T-cell (primary cell): Measurements from ENCODE around the gene P2RY13. TPM values are rescaled to one million over a fixed set of nuclear protein-coding genes. Genes with fewer than 3 reads are reported as not detected.

Experiments
- ATAC-seq, 4 experiments: fragments of 200-7000 bp in 3 of 4; fragments of 150-1000 bp in 1 of 4; cut with Tn5 transposase; replicated peaks in 1 of 4; 1 replicate in 3 of 4; 2 replicates in 1 of 4; pipeline ENCODE4 v1.10.0; 2021; ENCODE audit warnings: moderate library complexity in 3 of 4, mild to moderate bottlenecking in 2 of 4, moderate number of reproducible peaks in 1 of 4
- CTCF ChIA-PET, 2 donors: fragments of 300-600 bp; sonication (Branson Sonifier 250); formaldehyde crosslinking; loops; one replicate each; lab custom pipeline; 2022; ENCODE audit warnings: antibody characterized with exemption in 2 of 2; lab: Charles Lee
- POLR2A ChIA-PET, 2 donors: fragments of 300-600 bp; sonication (Branson Sonifier 250); formaldehyde crosslinking; loops; one replicate each; lab custom pipeline; 2022; ENCODE audit warnings: antibody characterized with exemption in 2 of 2; lab: Charles Lee
- DNase-seq, 35 experiments: peaks; one replicate each; pipeline versions ENCODE4 v3.0.0 to v3.0.0-alpha.2; 2013 to 2023
- H3K27ac ChIP-seq: one replicate; pipeline ENCODE4 v1.5.1; 2013; ENCODE audit warnings: low read length
- H3K27me3 ChIP-seq, 2 experiments: replicated peaks in 1 of 2; 1 replicate in 1 of 2; 2 replicates in 1 of 2; pipeline versions ENCODE4 v1.6.1 to v1.7.0; 2013; ENCODE audit warnings: low read length in 1 of 2, mixed read lengths in 1 of 2; ENCODE audit not compliant: control insufficient read depth in 2 of 2, insufficient read depth in 2 of 2; ENCODE audit errors: extremely low read depth in 1 of 2
- H3K36me3 ChIP-seq, 2 donors: 1 replicate in 1 of 2; 2 replicates in 1 of 2; pipeline versions ENCODE4 v1.6.1 to v1.7.0; 2013; ENCODE audit warnings: low read length in 1 of 2; ENCODE audit not compliant: control insufficient read depth in 2 of 2, insufficient read depth in 1 of 2; ENCODE audit errors: extremely low read depth in 1 of 2
- H3K4me1 ChIP-seq, 2 experiments: 1 replicate in 1 of 2; 2 replicates in 1 of 2; pipeline versions ENCODE4 v1.6.1 to v1.7.0; 2013; ENCODE audit warnings: low read length in 2 of 2, mixed read lengths in 1 of 2; ENCODE audit not compliant: insufficient read depth in 2 of 2, control insufficient read depth in 1 of 2; ENCODE audit errors: extremely low read depth in 1 of 2
- H3K4me3 ChIP-seq, 2 donors: 1 replicate in 1 of 2; 2 replicates in 1 of 2; pipeline versions ENCODE4 v1.5.1 to v1.7.0; 2013; ENCODE audit warnings: mild to moderate bottlenecking in 2 of 2, low read length in 1 of 2, moderate library complexity in 1 of 2; ENCODE audit not compliant: control insufficient read depth in 1 of 2; ENCODE audit errors: extremely low read depth in 1 of 2
- H3K9me3 ChIP-seq: 2 replicates; pipeline ENCODE4 v1.7.0; 2013
- H3K27ac Mint-ChIP-seq, 2 donors: one replicate each; pipeline ENCODE4 v1.8.0; 2020 to 2021; ENCODE audit warnings: mild to moderate bottlenecking in 2 of 2, mixed read lengths in 2 of 2
- H3K27me3 Mint-ChIP-seq, 2 donors: one replicate each; pipeline ENCODE4 v1.8.0; 2021 to 2022; ENCODE audit warnings: mixed read lengths in 2 of 2
- H3K36me3 Mint-ChIP-seq: one replicate; pipeline ENCODE4 v1.8.0; 2021; ENCODE audit warnings: mixed read lengths
- H3K4me1 Mint-ChIP-seq, 3 donors: one replicate each; pipeline ENCODE4 v1.8.0; 2020 to 2022; ENCODE audit warnings: mixed read lengths in 3 of 3, mild to moderate bottlenecking in 1 of 3
- H3K4me3 Mint-ChIP-seq, 3 donors: one replicate each; pipeline ENCODE4 v1.8.0; 2020 to 2022; ENCODE audit warnings: mild to moderate bottlenecking in 3 of 3, mixed read lengths in 3 of 3, moderate library complexity in 3 of 3
- H3K9me3 Mint-ChIP-seq, 3 donors: one replicate each; pipeline ENCODE4 v1.8.0; 2020 to 2022; ENCODE audit warnings: mixed read lengths in 3 of 3
- WGBS: methylation state at CpG from one replicate; pipeline ENCODE4 v1.1.5; 2013; ENCODE audit warnings: missing lambda C conversion rate; ENCODE audit not compliant: insufficient coverage; 5-methylcytosine and 5-hydroxymethylcytosine counted together
- total RNA-seq, 35 experiments: library from RNA in 6 of 35; stranded (reverse) in 6 of 35; fragments of 120-200 nt in 1 of 35; gene quantifications; one replicate each; pipeline versions ENCODE4 v1.2.1 to v1.2.4 and lab custom pipeline; 2013 to 2026

The P2RY13 gene
- total RNA-seq, 5 donors from 2014 or later (not counting 1 experiment from before 2014, with no cell fraction given): not detected

GRCh38 chr3:151283907-151284461 is 45.4 kb downstream of the P2RY13 start:
- ATAC-seq: peak in 2 of 4 experiments; percentile 30 to 31
- peak overlapping the region; percentile 67 to 71 for H3K27ac Mint-ChIP-seq
- H3K4me3 Mint-ChIP-seq: no peak overlapping the region
- Histone ChIP-seq H3K4me3 (no peak overlapping the region), H3K36me3 (no peaks in the 10 kb centered on the region), H3K4me1 (peaks cover 0 to 19% of the 10 kb centered on the region in 2 experiments), H3K27ac (peak overlapping the region; percentile 4), H3K27me3 (no peaks in the 10 kb centered on the region), H3K9me3 (no peaks in the 10 kb centered on the region)
- POLR2A ChIA-PET: interaction anchor here (0.6 kb wide), 2 partner anchors 22 to 1059 kb away, joined by 3 to 6 read pairs; no protein-coding TSS in a partner anchor
- CTCF ChIA-PET: interaction anchor here (0.5 to 2.1 kb wide), 10 partner anchors 9 to 121 kb away, joined by 3 to 12 read pairs (median 4); no protein-coding TSS in a partner anchor
- H3K4me1 Mint-ChIP-seq: peaks cover 3 to 23% (median 21%) of the 10 kb centered on the region in 3 donors
- WGBS: no CpG with 5 or more reads among the region's 5 CpGs
- H3K27me3 Mint-ChIP-seq: no peaks in the 10 kb centered on the region
- H3K36me3 Mint-ChIP-seq: no peaks in the 10 kb centered on the region
- no peak for DNase-seq
- H3K9me3 Mint-ChIP-seq: no peaks in the 10 kb centered on the region

DNA sequence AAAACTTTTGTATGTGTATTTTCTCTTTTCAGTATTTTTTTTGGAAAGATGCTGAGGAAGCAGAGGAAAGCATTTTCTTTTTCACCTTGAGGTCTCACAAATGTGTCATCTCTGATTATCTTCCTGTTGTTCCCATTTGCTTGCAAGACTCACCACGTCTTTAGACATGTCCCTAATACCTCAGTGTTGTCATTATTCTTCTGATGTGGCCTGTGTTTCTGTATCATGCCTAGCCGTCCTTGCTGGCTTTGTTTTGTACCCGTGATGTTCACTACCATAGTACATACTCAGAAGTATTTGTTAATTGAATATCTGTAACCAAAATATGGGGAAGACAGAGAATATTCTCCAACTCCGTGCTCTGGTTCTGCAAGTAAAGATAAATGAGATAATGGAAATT is 46.0 kb downstream of the P2RY13 start:
- Histone ChIP-seq H3K27ac (peak overlapping the region; percentile 4), H3K36me3 (no peaks in the 10 kb centered on the region), H3K27me3 (no peaks in the 10 kb centered on the region), H3K4me1 (peaks cover 0 to 25% of the 10 kb centered on the region in 2 experiments), H3K9me3 (no peaks in the 10 kb centered on the region), H3K4me3 (no peak overlapping the region)
- no peaks in the 10 kb centered on the region for H3K9me3 Mint-ChIP-seq
- H3K4me1 Mint-ChIP-seq: peaks cover 8 to 29% (median 27%) of the 10 kb centered on the region in 3 donors
- H3K27me3 Mint-ChIP-seq: no peaks in the 10 kb centered on the region
- no peaks in the 10 kb centered on the region for H3K36me3 Mint-ChIP-seq
- H3K27ac Mint-ChIP-seq: peak overlapping the region; percentile 66 to 79
- POLR2A ChIA-PET: no interaction called here
- H3K4me3 Mint-ChIP-seq: no peak overlapping the region
- CTCF ChIA-PET: interaction anchor here (1.0 to 2.2 kb wide), 5 partner anchors 55 to 130 kb away, joined by 3 to 25 read pairs (median 12); no protein-coding TSS in a partner anchor
- WGBS: no CpG with 5 or more reads among the region's 4 CpGs
- DNase-seq (peak in 1 of 35 experiments; percentile 16), ATAC-seq (peak in 1 of 4 experiments; percentile 65)

GRCh38 chr3:151282921-151283320 is 46.4 kb downstream of the P2RY13 start:
- POLR2A ChIA-PET: no interaction called here
- Histone ChIP-seq H3K36me3 (no peaks in the 10 kb centered on the region), H3K4me3 (no peak overlapping the region), H3K27me3 (no peaks in the 10 kb centered on the region), H3K4me1 (peaks cover 0 to 30% of the 10 kb centered on the region in 2 experiments), H3K9me3 (no peaks in the 10 kb centered on the region), H3K27ac (no peak overlapping the region)
- H3K27me3 Mint-ChIP-seq: no peaks in the 10 kb centered on the region
- ATAC-seq (peak; percentile 49 to 69 (median 66)), DNase-seq (peak in 2 of 35 experiments; percentile 13 to 80)
- CTCF ChIA-PET: interaction anchor here (0.6 to 3.0 kb wide), 21 partner anchors 13 to 1049 kb away, joined by 3 to 25 read pairs (median 3); partner anchors contain the start of gene GPR171 (in 1 of the 2)
- H3K4me1 Mint-ChIP-seq: peaks cover 13 to 34% (median 32%) of the 10 kb centered on the region in 3 donors
- H3K4me3 Mint-ChIP-seq: no peak overlapping the region
- H3K36me3 Mint-ChIP-seq: no peaks in the 10 kb centered on the region
- WGBS: 0% methylated on average over 1 of the region's 1 CpG
- peak overlapping the region in 1 of 2 donors; percentile 66 for H3K27ac Mint-ChIP-seq
- no peaks in the 10 kb centered on the region for H3K9me3 Mint-ChIP-seq

DNA sequence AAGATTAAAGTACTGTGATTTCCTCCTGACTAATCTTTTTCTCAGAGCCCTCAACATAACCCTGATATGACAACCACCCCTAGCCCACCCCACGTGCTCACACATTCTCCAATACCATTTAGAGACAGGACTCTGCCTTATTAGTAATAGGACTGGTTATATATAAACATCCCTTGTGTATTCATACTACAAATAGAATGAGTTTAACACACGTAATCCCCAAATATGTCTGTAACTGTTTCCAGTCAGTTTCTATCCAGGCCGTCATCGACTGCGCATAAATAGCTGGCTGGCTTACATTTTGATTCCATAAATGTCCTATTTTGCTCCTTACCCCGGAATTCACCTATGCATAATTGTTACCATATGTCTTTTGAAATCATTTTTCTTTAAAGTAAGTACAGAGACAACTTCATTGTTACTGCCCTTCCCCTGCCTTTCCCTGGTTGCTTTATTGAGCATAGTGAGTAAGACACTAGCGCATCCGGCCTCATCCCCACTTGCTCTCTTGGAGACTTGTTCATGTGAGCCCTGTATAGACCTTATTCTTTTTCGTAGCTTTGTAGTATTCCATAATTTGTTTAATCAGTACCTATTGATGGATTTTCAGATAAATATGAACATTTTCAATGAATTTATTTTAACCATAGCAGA is 47.6 kb downstream of the P2RY13 start:
- WGBS: no CpG with 5 or more reads among the region's 9 CpGs
- no peak overlapping the region for H3K4me3 Mint-ChIP-seq
- POLR2A ChIA-PET: interaction anchor here (0.6 kb wide), 3 partner anchors 11 to 849 kb away, joined by 4 to 10 read pairs (median 9); no protein-coding TSS in a partner anchor

GRCh38 chr3:151278230-151278629 is 51.1 kb downstream of the P2RY13 start, which contains the start of gene P2RY14:
Gene P2RY14, minus strand, starts transcription at chr3:151278542. Its CDS starts 64,226 bp downstream, at chr3:151214316.
- Mint-ChIP-seq H3K27me3 (no peaks in the 10 kb centered on the region), H3K36me3 (peaks cover 3% of the 10 kb centered on the region), H3K4me1 (peaks cover 40 to 52% (median 51%) of the 10 kb centered on the region in 3 donors), H3K9me3 (no peaks in the 10 kb centered on the region), H3K4me3 (peak within 1 kb of the TSS in 1 of 3 donors; percentile 13), H3K27ac (peak within 1 kb of the TSS; percentile 89 to 94)
- H3K4me3 ChIP-seq: no peak within 1 kb of the TSS
- no CpG with 5 or more reads among the region's 4 CpGs for WGBS
- H3K36me3 ChIP-seq: no peaks in the 10 kb centered on the region
- H3K27ac ChIP-seq: peak within 1 kb of the TSS; percentile 66
- ATAC-seq (peak in 3 of 4 experiments; percentile 38 to 45 (median 41)), DNase-seq (peak in 1 of 35 experiments; percentile 26)
- POLR2A ChIA-PET: interaction anchor here (0.6 to 1.3 kb wide), 3 partner anchors 10 to 51 kb away, joined by 3 to 4 read pairs (median 4); no protein-coding TSS in a partner anchor
- H3K4me1 ChIP-seq: peaks cover 14 to 39% of the 10 kb centered on the region in 2 experiments
- H3K27me3 ChIP-seq: no peaks in the 10 kb centered on the region
- CTCF ChIA-PET: interaction anchor here (0.6 to 4.6 kb wide), 20 partner anchors 9 to 1925 kb away, joined by 3 to 37 read pairs (median 4); partner anchors contain the start of gene GPR171 (in 1 of the 2)
- no peaks in the 10 kb centered on the region for H3K9me3 ChIP-seq

More for the DNA sequence above, 47.6 kb downstream of the P2RY13 start:
- H3K4me3 ChIP-seq: no peak overlapping the region
- H3K27me3 ChIP-seq: no peaks in the 10 kb centered on the region
- Mint-ChIP-seq H3K36me3 (no peaks in the 10 kb centered on the region), H3K27ac (no peak overlapping the region), H3K4me1 (peaks cover 18 to 39% (median 39%) of the 10 kb centered on the region in 3 donors), H3K27me3 (no peaks in the 10 kb centered on the region), H3K9me3 (no peaks in the 10 kb centered on the region)
- ATAC-seq (no peak), DNase-seq (no peak)
- H3K4me1 ChIP-seq: peaks cover 3 to 36% of the 10 kb centered on the region in 2 experiments
- no peaks in the 10 kb centered on the region for H3K9me3 ChIP-seq
- H3K36me3 ChIP-seq: no peaks in the 10 kb centered on the region
- CTCF ChIA-PET: interaction anchor here (0.7 to 4.6 kb wide), 19 partner anchors 10 to 126 kb away, joined by 3 to 37 read pairs (median 5); partner anchors contain the start of gene GPR171 (in 1 of the 2)
- no peak overlapping the region for H3K27ac ChIP-seq

DNA sequence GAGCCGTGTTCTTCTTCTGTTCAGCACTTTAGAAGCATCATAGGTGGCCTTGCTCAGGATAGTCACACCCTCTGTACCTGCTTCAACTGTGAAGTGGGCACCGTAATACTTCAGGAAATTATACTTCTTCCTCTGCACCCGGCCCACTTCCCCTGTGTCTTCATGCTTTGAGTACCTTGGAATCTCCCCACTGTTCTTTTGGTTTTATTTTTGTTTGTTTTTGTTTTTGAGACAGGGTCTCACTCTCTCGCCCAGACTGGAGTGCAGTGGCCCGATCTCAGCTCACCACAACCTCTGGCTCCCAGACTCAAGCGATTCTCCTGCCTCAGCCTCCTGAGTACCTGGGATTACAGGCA is 52.7 kb downstream of the P2RY13 start:
- Mint-ChIP-seq H3K36me3 (peaks cover 3% of the 10 kb centered on the region), H3K27me3 (no peaks in the 10 kb centered on the region), H3K4me1 (peaks cover 40 to 46% (median 46%) of the 10 kb centered on the region in 3 donors), H3K4me3 (peak overlapping the region; percentile 39 to 60 (median 58)), H3K27ac (peak overlapping the region; percentile 92 to 94), H3K9me3 (no peaks in the 10 kb centered on the region)
- POLR2A ChIA-PET: interaction anchor here (0.6 to 0.7 kb wide), 5 partner anchors 46 to 534 kb away, joined by 3 to 10 read pairs (median 3); no protein-coding TSS in a partner anchor
- no peaks in the 10 kb centered on the region for H3K27me3 ChIP-seq
- 0% methylated on average over 1 of the region's 6 CpGs for WGBS
- H3K9me3 ChIP-seq: no peaks in the 10 kb centered on the region
- H3K4me3 ChIP-seq: no peak overlapping the region
- DNase-seq (peak in 33 of 35 experiments; percentile 4 to 67 (median 40)), ATAC-seq (peak; percentile 72 to 97 (median 74))
- peak overlapping the region; percentile 66 for H3K27ac ChIP-seq
- H3K4me1 ChIP-seq: peaks cover 14 to 37% of the 10 kb centered on the region in 2 experiments
- CTCF ChIA-PET: interaction anchor here in 1 of 2 donors (0.7 kb wide), 2 partner anchors 51 to 1056 kb away, joined by 3 to 4 read pairs; no protein-coding TSS in a partner anchor
- no peaks in the 10 kb centered on the region for H3K36me3 ChIP-seq
